ENCODE measurements around the gene IPO11.

Gene IPO11

GRCh38 chr5:62421414-62421813, 8.9 kb downstream of the IPO11 start:
- Histone ChIP-seq H3K9me3 (no peaks in the 10 kb centered on the region), H3K4me3 (ENCODE audit: low read depth, low read length) (no peak overlapping the region), H3K4me1 (no peaks in the 10 kb centered on the region; the same call in 1 of the 2 replicates), H3K36me3 (peaks cover 7% of the 10 kb centered on the region; the same call in 1 of the 2 replicates), H3K27me3 (no peaks in the 10 kb centered on the region)
- TF ChIP-seq CTCF (IDR thresholded peaks at IDR 0.05; ENCODE audit: low read depth, low read length): no peak
- no peak for DNase-seq

- no peak for DNase-seq
- Histone ChIP-seq H3K4me3 (ENCODE audit: low read depth, low read length) (no peak overlapping the region), H3K9me3 (no peaks in the 10 kb centered on the region), H3K4me1 (no peaks in the 10 kb centered on the region; the same call in 1 of the 2 replicates), H3K36me3 (no peaks in the 10 kb centered on the region), H3K27me3 (no peaks in the 10 kb centered on the region)
- no peak for TF ChIP-seq CTCF (IDR thresholded peaks at IDR 0.05; ENCODE audit: low read depth, low read length)
These were observed 12.2 kb downstream of the IPO11 start for GRCh38 chr5:62424763-62425162.

- DNase-seq: peak; percentile 21
- Histone ChIP-seq H3K27me3 (no peaks in the 10 kb centered on the region), H3K9me3 (no peaks in the 10 kb centered on the region), H3K36me3 (no peaks in the 10 kb centered on the region; the same call in 1 of the 2 replicates), H3K4me3 (ENCODE audit: low read depth, low read length) (no peak overlapping the region; the same call in 1 of the 2 replicates), H3K4me1 (peaks cover 15% of the 10 kb centered on the region)
- TF ChIP-seq CTCF (IDR thresholded peaks at IDR 0.05; ENCODE audit: low read depth, low read length): no peak
These were observed 19.4 kb downstream of the IPO11 start for GRCh38 chr5:62431735-62432620.

- H3K4me3 ChIP-seq (ENCODE audit: low read depth, low read length): no peak overlapping the region; the same call in 1 of the 2 replicates
- no peak for DNase-seq
- H3K9me3 ChIP-seq: no peaks in the 10 kb centered on the region
- H3K36me3 ChIP-seq: no peaks in the 10 kb centered on the region; the same call in 1 of the 2 replicates
- no peaks in the 10 kb centered on the region for H3K27me3 ChIP-seq
- peaks cover 15% of the 10 kb centered on the region for H3K4me1 ChIP-seq
- TF ChIP-seq CTCF (IDR thresholded peaks at IDR 0.05; ENCODE audit: low read depth, low read length): no peak
These were observed 20.1 kb downstream of the IPO11 start for GRCh38 chr5:62432621-62433064.

GRCh38 chr5:62448528-62448927, 36.0 kb downstream of the IPO11 start:
- Histone ChIP-seq H3K36me3 (peaks cover 32% of the 10 kb centered on the region), H3K4me3 (ENCODE audit: low read depth, low read length) (no peak overlapping the region), H3K9me3 (no peaks in the 10 kb centered on the region), H3K27me3 (no peaks in the 10 kb centered on the region), H3K4me1 (no peaks in the 10 kb centered on the region)
- DNase-seq: no peak
- TF ChIP-seq CTCF (IDR thresholded peaks at IDR 0.05; ENCODE audit: low read depth, low read length): no peak

- no peak for TF ChIP-seq CTCF (IDR thresholded peaks at IDR 0.05; ENCODE audit: low read depth, low read length)
- Histone ChIP-seq H3K9me3 (no peaks in the 10 kb centered on the region), H3K4me1 (no peaks in the 10 kb centered on the region), H3K27me3 (no peaks in the 10 kb centered on the region), H3K36me3 (peaks cover 39% of the 10 kb centered on the region), H3K4me3 (ENCODE audit: low read depth, low read length) (no peak overlapping the region)
- DNase-seq: no peak
These were observed 37.7 kb downstream of the IPO11 start for GRCh38 chr5:62450259-62450658.

Data from BE2C (cell line).